SK-N-SH treated with all-trans-retinoic acid at 6 μM for 48 hours (cell line): ENCODE data around the gene TMOD3.

Experiments used
- ATAC-seq: fragments of 200-7000 bp; cut with Tn5 transposase; 3 replicates; pipeline ENCODE4 v1.9.1; 2020; ENCODE audit warnings: mild to moderate bottlenecking, moderate library complexity
- ARNTL ChIP-seq: fragments of 450-650 bp; formaldehyde crosslinking; IDR thresholded peaks from 2 replicates; pipeline ENCODE4 v1.5.0; 2020; ENCODE audit warnings: low read depth, mild to moderate bottlenecking, moderate library complexity, borderline replicate concordance
- BACH2 ChIP-seq: fragments of 250-450 bp; sonication (Bioruptor Pico); IDR thresholded peaks from 2 replicates; pipeline ENCODE4 v1.9.0; 2021; ENCODE audit warnings: mild to moderate bottlenecking, borderline replicate concordance
- CREB5 ChIP-seq: fragments of 250-450 bp; sonication (Bioruptor Pico); IDR thresholded peaks from 2 replicates; pipeline ENCODE4 v1.5.1; 2020; ENCODE audit warnings: low read depth, mild to moderate bottlenecking, moderate library complexity
- CSDC2 ChIP-seq: fragments of 250-450 bp; sonication (Bioruptor Pico); IDR thresholded peaks from 2 replicates; pipeline ENCODE4 v1.5.0; 2020; ENCODE audit warnings: mild to moderate bottlenecking, moderate library complexity
- CSRNP3 ChIP-seq: fragments of 250-450 bp; sonication (Bioruptor Pico); IDR thresholded peaks from 2 replicates; pipeline ENCODE4 v1.5.1; 2021; ENCODE audit warnings: mild to moderate bottlenecking, moderate library complexity
- ESRRG ChIP-seq: fragments of 250-450 bp; sonication (Bioruptor Pico); IDR thresholded peaks from 2 replicates; pipeline ENCODE4 v1.6.1; 2021; ENCODE audit warnings: mild to moderate bottlenecking
- GLIS3 ChIP-seq: fragments of 250-450 bp; sonication (Bioruptor Pico); IDR thresholded peaks from 2 replicates; pipeline ENCODE4 v1.5.0; 2020; ENCODE audit warnings: mild to moderate bottlenecking, moderate library complexity
- ISL1 ChIP-seq: fragments of 250-450 bp; sonication (Bioruptor Pico); IDR thresholded peaks from 2 replicates; pipeline ENCODE4 v2.1.2; 2022; ENCODE audit warnings: mild to moderate bottlenecking, moderate library complexity
- PATZ1 ChIP-seq: fragments of 250-450 bp; sonication (Bioruptor Pico); IDR thresholded peaks from 2 replicates; pipeline ENCODE4 v1.8.0; 2020; ENCODE audit warnings: mild to moderate bottlenecking, moderate library complexity, borderline replicate concordance
- PPARA ChIP-seq: fragments of 250-450 bp; sonication (Bioruptor Pico); IDR thresholded peaks from 2 replicates; pipeline ENCODE4 v1.5.0; 2020; ENCODE audit warnings: mild to moderate bottlenecking, borderline replicate concordance
- RARB ChIP-seq: fragments of 250-450 bp; sonication (Bioruptor Pico); IDR thresholded peaks from 2 replicates; pipeline ENCODE4 v1.8.0; 2021; ENCODE audit warnings: mild to moderate bottlenecking, moderate library complexity
- SNAI2 ChIP-seq: fragments of 250-450 bp; sonication (Bioruptor Pico); IDR thresholded peaks from 2 replicates; pipeline ENCODE4 v1.5.0; 2020; ENCODE audit warnings: mild to moderate bottlenecking, moderate library complexity
- TCF4 ChIP-seq: fragments of 250-450 bp; sonication (Bioruptor Pico); IDR thresholded peaks from 2 replicates; pipeline ENCODE4 v1.8.0; 2021; ENCODE audit warnings: mild to moderate bottlenecking, moderate library complexity, borderline replicate concordance
- TOX ChIP-seq: fragments of 250-450 bp; sonication (Bioruptor Pico); IDR thresholded peaks from 2 replicates; pipeline ENCODE4 v1.8.0; 2021; ENCODE audit warnings: mild to moderate bottlenecking, moderate library complexity, borderline replicate concordance
- TSHZ2 ChIP-seq: fragments of 250-450 bp; sonication (Bioruptor Pico); IDR thresholded peaks from 2 replicates; pipeline ENCODE4 v1.5.0; 2020; ENCODE audit warnings: mild to moderate bottlenecking, moderate library complexity
- ZC3H10 ChIP-seq: fragments of 250-450 bp; sonication (Bioruptor Pico); IDR thresholded peaks from 2 replicates; pipeline ENCODE4 v1.5.1; 2021; ENCODE audit warnings: mild to moderate bottlenecking, moderate library complexity
- ZFP3 ChIP-seq: fragments of 250-450 bp; sonication (Bioruptor Pico); IDR thresholded peaks from 2 replicates; pipeline ENCODE4 v1.5.0; 2020; ENCODE audit warnings: mild to moderate bottlenecking, moderate library complexity
- ZNF565 ChIP-seq: fragments of 450-650 bp; formaldehyde crosslinking; conservative IDR thresholded peaks from 2 replicates; pipeline ENCODE4 v1.5.0; 2020; ENCODE audit warnings: low read depth, mild to moderate bottlenecking, moderate library complexity
- ZNF8 ChIP-seq: fragments of 450-650 bp; formaldehyde crosslinking; IDR thresholded peaks from 2 replicates; pipeline ENCODE4 v1.5.0; 2020; ENCODE audit warnings: mild to moderate bottlenecking, moderate library complexity

Gene TMOD3

GRCh38 chr15:51869060-51869421 lies 39.6 kb downstream of the TMOD3 start (continued):
- TF ChIP-seq PATZ1 (no peak), CSDC2 (CRISPR knock-in tag) (no peak), GLIS3 (no peak), ZFP3 (CRISPR knock-in tag) (no peak), PPARA (CRISPR knock-in tag) (no peak), CSRNP3 (CRISPR knock-in tag) (no peak), ZNF8 (CRISPR knock-in tag) (no peak)

GRCh38 chr15:51870774-51871173 lies 41.3 kb downstream of the TMOD3 start:
- no peak for ATAC-seq

More at GRCh38 chr15:51870774-51871173, 41.3 kb downstream of the TMOD3 start:
- TF ChIP-seq ZNF565 (CRISPR knock-in tag) (no peak), CREB5 (no peak), BACH2 (CRISPR knock-in tag) (no peak), ESRRG (CRISPR knock-in tag) (no peak), RARB (CRISPR knock-in tag) (no peak), SNAI2 (no peak), ZC3H10 (CRISPR knock-in tag) (no peak), CSRNP3 (CRISPR knock-in tag) (no peak), ISL1 (CRISPR knock-in tag) (no peak), TOX (CRISPR knock-in tag) (no peak), TCF4 (CRISPR knock-in tag) (no peak), ARNTL (no peak), PPARA (CRISPR knock-in tag) (no peak), TSHZ2 (CRISPR knock-in tag) (no peak)
